GM12878 (cell line): ENCODE measurements around the gene SRRM3. TPM values are rescaled to one million over a fixed set of nuclear protein-coding genes. Genes with fewer than 3 reads are reported as not detected.

Experiments used
- ATAC-seq: fragments of 200-7000 bp; cut with Tn5 transposase; 3 replicates; pipeline ENCODE4 v1.9.1; 2020; ENCODE audit warnings: mild to moderate bottlenecking, moderate library complexity
- BruUV-seq: library from RNA; stranded (reverse); fragments of 400-500 nt; replicated peaks from 2 replicates; lab custom pipeline; 2021; lab: Mats Ljungman, UMichigan
- CTCF ChIA-PET: fragments of 300-600 bp; sonication (Branson Sonifier 250); formaldehyde crosslinking; extraction: SDS; loops from one replicate; lab custom pipeline; 2021; ENCODE audit warnings: inconsistent platforms; lab: Yijun Ruan, JAX
- POLR2A ChIA-PET: fragments of 350-600 bp; formaldehyde crosslinking; extraction: SDS; loops from one replicate; lab custom pipeline; 2021; ENCODE audit warnings: inconsistent platforms; lab: Charles Lee
- RAD21 ChIA-PET: fragments of 300-600 bp; sonication (Branson Sonifier 250); formaldehyde crosslinking; loops from one replicate; lab custom pipeline; 2023; ENCODE audit warnings: antibody characterized with exemption; ENCODE audit not compliant: unreplicated experiment; lab: Charles Lee
- SMC1A ChIA-PET: fragments of 300-600 bp; sonication (Branson Sonifier 250); formaldehyde crosslinking; loops from one replicate; lab custom pipeline; 2023; ENCODE audit not compliant: unreplicated experiment, uncharacterized antibody; lab: Charles Lee
- DNase-seq: peaks from one replicate; pipeline ENCODE4 v3.0.0-alpha.2; 2011; ENCODE audit warnings: low read depth, low spot score
- FAIRE-seq: peaks from 3 replicates; lab custom pipeline; 2011; peaks lifted over from hg19 to GRCh38; lab: Jason Lieb, UNC
- H2AFZ ChIP-seq: 2 replicates; pipeline ENCODE4 v1.6.0; 2011; ENCODE audit warnings: low read depth, low read length, control low read depth; ENCODE audit not compliant: control insufficient read depth
- H3K27ac ChIP-seq: 2 replicates; pipeline ENCODE4 v1.5.1; 2011; ENCODE audit warnings: control low read depth; ENCODE audit not compliant: control insufficient read depth, insufficient read depth
- H3K27me3 ChIP-seq, 2 experiments: replicated peaks in 1 of 2; 2 replicates each; pipeline versions ENCODE4 v1.6.0 to v1.6.1; 2011; ENCODE audit warnings: low read length in 1 of 2; ENCODE audit not compliant: control insufficient read depth in 2 of 2, insufficient read depth in 2 of 2
- H3K36me3 ChIP-seq, 2 experiments: 2 replicates each; pipeline ENCODE4 v1.5.1; 2011; ENCODE audit warnings: low read length in 1 of 2; ENCODE audit not compliant: control insufficient read depth in 2 of 2, insufficient read depth in 2 of 2
- H3K4me1 ChIP-seq: 2 replicates; pipeline ENCODE4 v1.6.1; 2011; ENCODE audit warnings: mild to moderate bottlenecking, low read length, moderate library complexity, mixed read lengths; ENCODE audit not compliant: control insufficient read depth, insufficient read depth
- H3K4me2 ChIP-seq: 2 replicates; pipeline ENCODE4 v1.6.0; 2011; ENCODE audit warnings: control low read depth; ENCODE audit not compliant: control insufficient read depth, insufficient read depth
- H3K4me3 ChIP-seq: fragments of 200-600 bp; sonication (generic); 2 replicates; pipeline ENCODE4 v1.5.1; 2016
- H3K79me2 ChIP-seq: 2 replicates; pipeline ENCODE4 v1.6.0; 2011; ENCODE audit warnings: low read length; ENCODE audit not compliant: control insufficient read depth, insufficient read depth
- H3K9ac ChIP-seq: 2 replicates; pipeline ENCODE4 v1.8.0; 2011; ENCODE audit warnings: low read length, control low read depth, mixed read lengths; ENCODE audit not compliant: control insufficient read depth, insufficient read depth
- H3K9me3 ChIP-seq: replicated peaks from 3 replicates; pipeline ENCODE4 v1.5.1; 2011; ENCODE audit warnings: mild to moderate bottlenecking, low read length; ENCODE audit not compliant: control insufficient read depth, insufficient read depth
- H4K20me1 ChIP-seq: 2 replicates; pipeline ENCODE4 v1.6.0; 2011; ENCODE audit not compliant: control insufficient read depth, insufficient read depth
- ASH2L ChIP-seq: fragments of 300-600, 200-600 bp; sonication (generic); IDR thresholded peaks from 2 replicates; pipeline ENCODE4 v1.6.1; 2017; ENCODE audit warnings: low read depth, mild to moderate bottlenecking, borderline replicate concordance
- ATF3 ChIP-seq: IDR thresholded peaks from 2 replicates; pipeline ENCODE4 v1.6.1; 2011; ENCODE audit warnings: low read depth, mild to moderate bottlenecking, low read length, moderate library complexity, borderline replicate concordance; ENCODE audit errors: extremely low read depth
- JUNB ChIP-seq: IDR thresholded peaks from 2 replicates; pipeline ENCODE4 v1.6.1; 2016; ENCODE audit warnings: antibody characterized with exemption, mild to moderate bottlenecking
- KDM1A ChIP-seq: fragments of 200-600 bp; sonication (generic); IDR thresholded peaks from 2 replicates; pipeline ENCODE4 v1.6.1; 2016; ENCODE audit warnings: borderline replicate concordance
- LARP7 ChIP-seq: fragments of 450-650 bp; IDR thresholded peaks from 2 replicates; pipeline ENCODE4 v1.6.1; 2017; ENCODE audit warnings: mild to moderate bottlenecking
- NFXL1 ChIP-seq: fragments of 450-650 bp; IDR thresholded peaks from 2 replicates; pipeline ENCODE4 v1.6.1; 2017; ENCODE audit warnings: antibody characterized with exemption, mild to moderate bottlenecking, borderline replicate concordance
- RAD51 ChIP-seq: fragments of 450-650 bp; IDR thresholded peaks from 2 replicates; pipeline ENCODE4 v1.6.1; 2016; ENCODE audit warnings: moderate library complexity, mild to moderate bottlenecking, inconsistent platforms
- RCOR1 ChIP-seq: conservative IDR thresholded peaks from 2 replicates; pipeline ENCODE4 v1.6.1; 2012; ENCODE audit warnings: low read depth, low read length, improper control_type of control experiment
- SIN3A ChIP-seq: IDR thresholded peaks from 2 replicates; pipeline ENCODE4 v1.6.1; 2012; ENCODE audit warnings: low read depth, low read length, improper control_type of control experiment
- SMARCA5 ChIP-seq: fragments of 450-650 bp; IDR thresholded peaks from 2 replicates; pipeline ENCODE4 v1.6.1; 2017; ENCODE audit warnings: mild to moderate bottlenecking
- SP1 ChIP-seq: IDR thresholded peaks from one replicate; pipeline ENCODE4 v1.6.1; 2011; ENCODE audit warnings: low read depth, low read length
- TCF12 ChIP-seq: IDR thresholded peaks from 2 replicates; pipeline ENCODE4 v1.6.1; 2011; ENCODE audit warnings: low read depth, mild to moderate bottlenecking, low read length
- ZBTB40 ChIP-seq: fragments of 450-650 bp; IDR thresholded peaks from 2 replicates; pipeline ENCODE4 v1.6.1; 2016; ENCODE audit warnings: mild to moderate bottlenecking, moderate library complexity, borderline replicate concordance
- ZNF217 ChIP-seq: fragments of 450-650 bp; IDR thresholded peaks from 2 replicates; pipeline ENCODE4 v1.6.1; 2017; ENCODE audit warnings: antibody characterized with exemption, mild to moderate bottlenecking
- ZNF24 ChIP-seq: fragments of 450-650 bp; IDR thresholded peaks from 2 replicates; pipeline ENCODE4 v1.6.1; 2017; ENCODE audit warnings: antibody characterized with exemption, mild to moderate bottlenecking
- WGBS: methylation state at CpG from one replicate; pipeline ENCODE4 v1.1.6; 2016; ENCODE audit warnings: low lambda C conversion rate; ENCODE audit not compliant: insufficient replicate concordance, insufficient coverage; ENCODE audit errors: missing lambda C conversion rate; 5-methylcytosine and 5-hydroxymethylcytosine counted together
- in situ Hi-C: fragments of 300-500 bp; cut with MboI; formaldehyde crosslinking; loops from 9 replicates; pipeline ENCODE4 v1.14.3; 2018; ENCODE audit warnings: mixed read lengths
- intact Hi-C: fragments of 100-400 bp; cut with micrococcal nuclease; formaldehyde crosslinking; loops from one replicate; pipeline ENCODE4 v1.14.2; 2022; ENCODE audit not compliant: unreplicated experiment
- polyA plus RNA-seq, 11 experiments: library from polyadenylated mRNA; depleted of rRNA in 4 of 11; unstranded in 6 of 11; stranded (reverse) in 5 of 11; fragments of >200 nt; fragmentation: Nextera tagmentation in 4 of 11; fragmentation: Illumina TruSeq in 1 of 11; extraction: Ambion mirVana in 4 of 11; extraction: Trizol in 1 of 11; gene quantifications; 1 replicate in 1 of 11; 2 replicates in 10 of 11; pipeline versions ENCODE4 v1.2.1 to v1.2.3, GENCODE V29; 2011 to 2016; ENCODE audit warnings: inconsistent platforms in 2 of 11, missing spikeins in 2 of 11, low read depth in 1 of 11
- total RNA-seq, 4 experiments: library from RNA; depleted of rRNA in 3 of 4; stranded (reverse); fragments of >200 nt in 3 of 4; fragmentation: Illumina TruSeq in 1 of 4; extraction: Trizol in 1 of 4; gene quantifications; 2 replicates each; pipeline versions ENCODE4 v1.2.1 to v1.2.3, GENCODE V29; 2013 to 2021

SRRM3 gene
- total and polyA plus RNA-seq, 10 of the 15 experiments (the other 5 are each of a cell fraction or from before 2014, with no cell fraction given), result 0.03 to 0.15 (median 0.05) TPM; not detected in 6

GRCh38 chr7:76260171-76260703 is 58.5 kb downstream of the SRRM3 start:
- Histone ChIP-seq H3K9ac (no peak overlapping the region), H3K9me3 (no peaks in the 10 kb centered on the region), H3K4me2 (no peak overlapping the region), H3K79me2 (no peaks in the 10 kb centered on the region), H2AFZ (no peak overlapping the region), H3K36me3 (no peaks in the 10 kb centered on the region), H3K4me1 (no peaks in the 10 kb centered on the region), H3K27me3 (no peaks in the 10 kb centered on the region; a peak in 1 of 4 replicates), H3K27ac (no peak overlapping the region), H4K20me1 (no peaks in the 10 kb centered on the region), H3K4me3 (no peak overlapping the region)
- WGBS, result 37% methylated on average over 15 of the region's 28 CpGs
- DNase-seq, result no peak
- in situ Hi-C loops, result no loop called here
- POLR2A ChIA-PET, result no interaction called here
- intact Hi-C loops, result no loop called here
- TF ChIP-seq ZNF24 (no peak), RAD51 (no peak), NFXL1 (no peak), TCF12 (no peak), ZNF217 (no peak), RCOR1 (no peak)
- ATAC-seq, result peak; percentile 71
- SMC1A ChIA-PET, result no interaction called here
- no TSS peak for BruUV-seq
- RAD21 ChIA-PET, result interaction anchor here (0.6 kb wide), 1 partner anchor 8 kb away, joined by 3 read pairs; no protein-coding TSS in a partner anchor
- CTCF ChIA-PET, result no interaction called here
- no peak for FAIRE-seq

- CTCF ChIA-PET, result interaction anchor here (2.0 to 4.5 kb wide), 2 partner anchors 14 to 83 kb away, joined by 23 to 44 read pairs; no protein-coding TSS in a partner anchor
- no peak for FAIRE-seq
- H3K9ac ChIP-seq, result no peak overlapping the region
- SMC1A ChIA-PET, result interaction anchor here (0.6 kb wide), 1 partner anchor 31 kb away, joined by 3 read pairs; no protein-coding TSS in a partner anchor
- no peak overlapping the region for H3K4me2 ChIP-seq
- DNase-seq, result no peak
- WGBS, result 52% methylated on average over 10 of the region's 11 CpGs
- no peak overlapping the region for H2AFZ ChIP-seq
- no TSS peak for BruUV-seq
- H3K4me3 ChIP-seq, result no peak overlapping the region
- H3K27ac ChIP-seq, result no peak overlapping the region
- in situ Hi-C loops, result no loop called here
- RAD21 ChIA-PET, result interaction anchor here (3.0 kb wide), 1 partner anchor 83 kb away, joined by 23 read pairs; no protein-coding TSS in a partner anchor
- no peaks in the 10 kb centered on the region for H3K79me2 ChIP-seq
- H3K27me3 ChIP-seq, result no peaks in the 10 kb centered on the region; a peak in 1 of 4 replicates
- H3K4me1 ChIP-seq, result no peaks in the 10 kb centered on the region
- intact Hi-C loops, result no loop called here
- no peaks in the 10 kb centered on the region for H4K20me1 ChIP-seq
- ATAC-seq, result no peak
- H3K36me3 ChIP-seq, result no peaks in the 10 kb centered on the region
- POLR2A ChIA-PET, result interaction anchor here (0.5 kb wide), 1 partner anchor 103 kb away, joined by 4 read pairs; no protein-coding TSS in a partner anchor
- no peaks in the 10 kb centered on the region for H3K9me3 ChIP-seq
- TF ChIP-seq KDM1A (no peak), SIN3A (no peak), LARP7 (no peak), ATF3 (no peak), SMARCA5 (no peak), ASH2L (no peak), JUNB (no peak), ZBTB40 (no peak), SP1 (no peak)
These were observed 59.6 kb downstream of the SRRM3 start for GRCh38 chr7:76261329-76261728.
